ENCODE data around the gene MAP7.

GRCh38 chr6:136544326-136544725 lies 5.9 kb downstream of the MAP7 start:
- TF ChIP-seq, protein P1, sequence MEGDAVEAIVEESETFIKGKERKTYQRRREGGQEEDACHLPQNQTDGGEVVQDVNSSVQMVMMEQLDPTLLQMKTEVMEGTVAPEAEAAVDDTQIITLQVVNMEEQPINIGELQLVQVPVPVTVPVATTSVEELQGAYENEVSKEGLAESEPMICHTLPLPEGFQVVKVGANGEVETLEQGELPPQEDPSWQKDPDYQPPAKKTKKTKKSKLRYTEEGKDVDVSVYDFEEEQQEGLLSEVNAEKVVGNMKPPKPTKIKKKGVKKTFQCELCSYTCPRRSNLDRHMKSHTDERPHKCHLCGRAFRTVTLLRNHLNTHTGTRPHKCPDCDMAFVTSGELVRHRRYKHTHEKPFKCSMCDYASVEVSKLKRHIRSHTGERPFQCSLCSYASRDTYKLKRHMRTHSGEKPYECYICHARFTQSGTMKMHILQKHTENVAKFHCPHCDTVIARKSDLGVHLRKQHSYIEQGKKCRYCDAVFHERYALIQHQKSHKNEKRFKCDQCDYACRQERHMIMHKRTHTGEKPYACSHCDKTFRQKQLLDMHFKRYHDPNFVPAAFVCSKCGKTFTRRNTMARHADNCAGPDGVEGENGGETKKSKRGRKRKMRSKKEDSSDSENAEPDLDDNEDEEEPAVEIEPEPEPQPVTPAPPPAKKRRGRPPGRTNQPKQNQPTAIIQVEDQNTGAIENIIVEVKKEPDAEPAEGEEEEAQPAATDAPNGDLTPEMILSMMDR (conservative IDR thresholded peaks at IDR 0.05): no peak
- TF ChIP-seq EZH2 (IDR thresholded peaks at IDR 0.05; ENCODE audit: low read depth): no peak

Measured in PC-9 (cell line).